Measurements from ENCODE around the gene OR13C9. TPM values are rescaled to one million over a fixed set of nuclear protein-coding genes. Genes with fewer than 3 reads are reported as not detected.

Gene OR13C9
- total RNA-seq (not detected in 2 replicates), polyA plus RNA-seq (not detected in 2 replicates)

GRCh38 chr9:104618104-104618503, at the start of gene OR13C9:
TSS of gene OR13C9 (minus strand) at chr9:104618204. CDS start at chr9:104618204, 0 bp downstream.
- Histone ChIP-seq H3K27ac (no peak within 1 kb of the TSS), H3K9me3 (ENCODE audit: low read depth) (no peaks in the 10 kb centered on the region), H2AFZ (no peak within 1 kb of the TSS), H3K4me3 (no peak within 1 kb of the TSS), H3K27me3 (no peaks in the 10 kb centered on the region), H3K79me2 (no peaks in the 10 kb centered on the region), H4K20me1 (ENCODE audit: insufficient read depth, poor library complexity, severe bottlenecking) (no peaks in the 10 kb centered on the region), H3K9me2 (replicated peaks; ENCODE audit: insufficient read depth) (no peaks in the 10 kb centered on the region), H3K36me3 (replicated peaks; ENCODE audit: insufficient read depth, low read depth) (no peaks in the 10 kb centered on the region), H3K4me1 (ENCODE audit: insufficient read depth) (no peaks in the 10 kb centered on the region), H3K4me2 (no peak within 1 kb of the TSS)
- 80% methylated on average over 2 of the region's 2 CpGs for WGBS (ENCODE audit: low lambda C conversion rate, missing lambda C conversion rate)
- TF ChIP-seq, protein P1, sequence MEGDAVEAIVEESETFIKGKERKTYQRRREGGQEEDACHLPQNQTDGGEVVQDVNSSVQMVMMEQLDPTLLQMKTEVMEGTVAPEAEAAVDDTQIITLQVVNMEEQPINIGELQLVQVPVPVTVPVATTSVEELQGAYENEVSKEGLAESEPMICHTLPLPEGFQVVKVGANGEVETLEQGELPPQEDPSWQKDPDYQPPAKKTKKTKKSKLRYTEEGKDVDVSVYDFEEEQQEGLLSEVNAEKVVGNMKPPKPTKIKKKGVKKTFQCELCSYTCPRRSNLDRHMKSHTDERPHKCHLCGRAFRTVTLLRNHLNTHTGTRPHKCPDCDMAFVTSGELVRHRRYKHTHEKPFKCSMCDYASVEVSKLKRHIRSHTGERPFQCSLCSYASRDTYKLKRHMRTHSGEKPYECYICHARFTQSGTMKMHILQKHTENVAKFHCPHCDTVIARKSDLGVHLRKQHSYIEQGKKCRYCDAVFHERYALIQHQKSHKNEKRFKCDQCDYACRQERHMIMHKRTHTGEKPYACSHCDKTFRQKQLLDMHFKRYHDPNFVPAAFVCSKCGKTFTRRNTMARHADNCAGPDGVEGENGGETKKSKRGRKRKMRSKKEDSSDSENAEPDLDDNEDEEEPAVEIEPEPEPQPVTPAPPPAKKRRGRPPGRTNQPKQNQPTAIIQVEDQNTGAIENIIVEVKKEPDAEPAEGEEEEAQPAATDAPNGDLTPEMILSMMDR (IDR thresholded peaks at IDR 0.05; ENCODE audit: poor library complexity) = no peak
- TF ChIP-seq EZH2phosphoT487 (IDR thresholded peaks at IDR 0.05; ENCODE audit: low read depth, severe bottlenecking, unreplicated experiment) = no peak
- TF ChIP-seq EZH2 (IDR thresholded peaks at IDR 0.05; ENCODE audit: borderline replicate concordance) = no peak
- no peak for DNase-seq (ENCODE audit: low spot score)

- no peak for DNase-seq (ENCODE audit: low spot score)
- Histone ChIP-seq H3K27ac (no peak overlapping the region), H3K36me3 (replicated peaks; ENCODE audit: insufficient read depth, low read depth) (no peaks in the 10 kb centered on the region), H3K4me2 (no peak overlapping the region), H3K79me2 (no peaks in the 10 kb centered on the region), H3K4me3 (no peak overlapping the region), H3K4me1 (ENCODE audit: insufficient read depth) (no peaks in the 10 kb centered on the region), H3K9me2 (replicated peaks; ENCODE audit: insufficient read depth) (no peaks in the 10 kb centered on the region), H3K9me3 (ENCODE audit: low read depth) (no peaks in the 10 kb centered on the region), H3K27me3 (no peaks in the 10 kb centered on the region), H4K20me1 (ENCODE audit: insufficient read depth, poor library complexity, severe bottlenecking) (no peaks in the 10 kb centered on the region), H2AFZ (no peak overlapping the region)
- 67% methylated on average over 2 of the region's 2 CpGs for WGBS (ENCODE audit: low lambda C conversion rate, missing lambda C conversion rate)
- no peak for TF ChIP-seq EZH2 (IDR thresholded peaks at IDR 0.05; ENCODE audit: borderline replicate concordance)
- TF ChIP-seq, protein P1 (IDR thresholded peaks at IDR 0.05; ENCODE audit: poor library complexity) = no peak
- TF ChIP-seq EZH2phosphoT487 (IDR thresholded peaks at IDR 0.05; ENCODE audit: low read depth, severe bottlenecking, unreplicated experiment) = no peak
These were observed 40.6 kb upstream of the OR13C9 start for GRCh38 chr9:104658496-104659195.

DNA sequence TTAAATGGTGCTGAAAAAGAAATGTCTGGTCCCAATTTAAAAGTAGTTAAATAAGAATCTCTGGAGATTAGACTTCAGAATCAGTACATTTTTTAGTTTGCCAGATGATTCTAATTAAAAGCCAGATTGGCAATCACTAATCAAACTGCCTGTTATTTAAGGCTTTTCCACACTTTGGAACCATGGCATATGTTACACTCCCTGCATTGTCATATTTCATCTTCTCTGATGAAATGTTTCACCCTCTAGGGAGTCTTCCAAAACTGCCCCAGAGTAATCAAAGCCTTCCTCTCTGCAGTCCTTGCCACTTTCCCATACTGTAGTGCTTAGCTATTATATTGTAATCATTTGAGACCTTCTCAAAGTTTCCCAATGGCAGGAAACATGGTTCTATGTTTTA, 17.5 kb upstream of the OR13C9 start:
- Histone ChIP-seq H2AFZ (no peak overlapping the region), H3K27ac (no peak overlapping the region), H3K4me2 (no peak overlapping the region), H4K20me1 (ENCODE audit: insufficient read depth, poor library complexity, severe bottlenecking) (no peaks in the 10 kb centered on the region), H3K36me3 (replicated peaks; ENCODE audit: insufficient read depth, low read depth) (no peaks in the 10 kb centered on the region), H3K9me2 (replicated peaks; ENCODE audit: insufficient read depth) (no peaks in the 10 kb centered on the region), H3K27me3 (no peaks in the 10 kb centered on the region), H3K9me3 (ENCODE audit: low read depth) (no peaks in the 10 kb centered on the region), H3K4me3 (no peak overlapping the region), H3K4me1 (ENCODE audit: insufficient read depth) (no peaks in the 10 kb centered on the region), H3K79me2 (no peaks in the 10 kb centered on the region)
- DNase-seq (ENCODE audit: low spot score) = no peak
- no peak for TF ChIP-seq EZH2phosphoT487 (IDR thresholded peaks at IDR 0.05; ENCODE audit: low read depth, severe bottlenecking, unreplicated experiment)
- TF ChIP-seq EZH2 (IDR thresholded peaks at IDR 0.05; ENCODE audit: borderline replicate concordance) = no peak
- TF ChIP-seq, protein P1 (IDR thresholded peaks at IDR 0.05; ENCODE audit: poor library complexity) = no peak

All from hepatocyte (in vitro differentiated cells).